ENCODE data around the gene UBAP2L. TPM values are rescaled to one million over a fixed set of nuclear protein-coding genes. Genes with fewer than 3 reads are reported as not detected.
"Not testable (repeated sequence)": the region's sequence is repeated elsewhere in the genome, so short reads cannot be mapped to it uniquely, and the experiment has no call there.

The UBAP2L gene
- total RNA-seq, 4 donors from 2014 or later = 69.8 to 124 (median 83.0) TPM

- Histone ChIP-seq H3K4me3 (no peak overlapping the region), H3K4me1 (no peaks in the 10 kb centered on the region), H3K27me3 (no peaks in the 10 kb centered on the region), H3K36me3 (no peaks in the 10 kb centered on the region), H3K9me3 (no peaks in the 10 kb centered on the region), H3K27ac (no peak overlapping the region)
- TF ChIP-seq POLR2A (IDR thresholded peaks at IDR 0.05) = no peak
- TF ChIP-seq CTCF (IDR thresholded peaks at IDR 0.05) = no peak
- TF ChIP-seq EP300 (IDR thresholded peaks at IDR 0.05) = no peak
- TF ChIP-seq POLR2AphosphoS5 (IDR thresholded peaks at IDR 0.05) = no peak
- DNase-seq (ENCODE audit: low spot score in 2 of 2) = no peak
- WGBS = 81% methylated on average over 3 of the region's 3 CpGs
Measured at GRCh38 chr1:154306151-154306550, 85.4 kb downstream of the UBAP2L start.

- H3K4me1 ChIP-seq; DNase-seq (ENCODE audit: low spot score in 2 of 2); H3K36me3 ChIP-seq; H3K4me3 ChIP-seq; H3K9me3 ChIP-seq; H3K27me3 ChIP-seq; H3K27ac ChIP-seq: not testable (repeated sequence)
- 34% methylated on average over 4 of the region's 4 CpGs for WGBS
Measured at GRCh38 chr1:154307670-154308270, 87.0 kb downstream of the UBAP2L start.

GRCh38 chr1:154309136-154309535 is 88.4 kb downstream of the UBAP2L start:
- DNase-seq (ENCODE audit: low spot score in 2 of 2); H3K4me3 ChIP-seq; H3K36me3 ChIP-seq; H3K4me1 ChIP-seq; H3K9me3 ChIP-seq; H3K27ac ChIP-seq; H3K27me3 ChIP-seq: not testable (repeated sequence)
- WGBS = 87% methylated on average over 7 of the region's 7 CpGs

- H3K36me3 ChIP-seq; H3K27me3 ChIP-seq; H3K4me1 ChIP-seq; H3K27ac ChIP-seq; H3K4me3 ChIP-seq; H3K9me3 ChIP-seq; DNase-seq (ENCODE audit: low spot score in 2 of 2): not testable (repeated sequence)
- WGBS = 89% methylated on average over 13 of the region's 13 CpGs
Measured at GRCh38 chr1:154312229-154313065, 91.7 kb downstream of the UBAP2L start.

- Histone ChIP-seq H3K4me3 (no peak overlapping the region), H3K27me3 (no peaks in the 10 kb centered on the region), H3K4me1 (no peaks in the 10 kb centered on the region), H3K36me3 (no peaks in the 10 kb centered on the region), H3K27ac (no peak overlapping the region), H3K9me3 (no peaks in the 10 kb centered on the region)
- TF ChIP-seq CTCF (IDR thresholded peaks at IDR 0.05) (no peak), POLR2AphosphoS5 (IDR thresholded peaks at IDR 0.05) (no peak), EP300 (IDR thresholded peaks at IDR 0.05) (no peak), POLR2A (IDR thresholded peaks at IDR 0.05) (no peak)
- 72% methylated on average over 10 of the region's 10 CpGs for WGBS
- no peak for DNase-seq (ENCODE audit: low spot score in 2 of 2)
Measured at GRCh38 chr1:154313066-154313356, 92.3 kb downstream of the UBAP2L start.

- DNase-seq (ENCODE audit: low spot score in 2 of 2); H3K36me3 ChIP-seq; H3K4me1 ChIP-seq; H3K9me3 ChIP-seq; H3K27me3 ChIP-seq; H3K4me3 ChIP-seq; H3K27ac ChIP-seq: not testable (repeated sequence)
- 75% methylated on average over 3 of the region's 3 CpGs for WGBS
Measured at GRCh38 chr1:154314226-154314625, 93.5 kb downstream of the UBAP2L start.

GRCh38 chr1:154316704-154317103 is 95.9 kb downstream of the UBAP2L start:
- TF ChIP-seq EP300 (IDR thresholded peaks at IDR 0.05) (no peak), CTCF (IDR thresholded peaks at IDR 0.05) (no peak), POLR2A (IDR thresholded peaks at IDR 0.05) (no peak), POLR2AphosphoS5 (IDR thresholded peaks at IDR 0.05) (no peak)
- H3K36me3 ChIP-seq = no peaks in the 10 kb centered on the region
- 94% methylated on average over 1 of the region's 1 CpG for WGBS
- no peak for DNase-seq (ENCODE audit: low spot score in 2 of 2)
- no peaks in the 10 kb centered on the region for H3K27me3 ChIP-seq
- no peak overlapping the region for H3K4me3 ChIP-seq
- H3K9me3 ChIP-seq = no peaks in the 10 kb centered on the region
- H3K27ac ChIP-seq = no peak overlapping the region
- no peaks in the 10 kb centered on the region for H3K4me1 ChIP-seq
